Astrocyte (in vitro differentiated cells and primary cell): ENCODE data around the gene JSRP1. TPM values are rescaled to one million over a fixed set of nuclear protein-coding genes. Genes with fewer than 3 reads are reported as not detected.
A peak's percentile ranks its signal among the peaks of the same experiment; 100 is the strongest.

Source experiments
- microRNA-seq: library from miRNA; unstranded; fragments of <30 nt; microRNA quantifications from one replicate; pipeline ENCODE4 v1.2.0, GENCODE V29; 2020
- total RNA-seq: library from RNA; stranded (reverse); gene quantifications from 2 replicates; pipeline ENCODE4 v1.2.1, GENCODE V29; 2021

The JSRP1 gene
- total RNA-seq, 1 donor from 2014 or later: 0.36 TPM

Small RNA genes lying within 50 kb of the gene (microRNA-seq; reads per million reads assigned to microRNA genes)
- 39.1 reads per million, percentile 55 among the genes with 10 or more reads in this experiment for gene MIR1227
- gene MIR4321: not detected

Other genes with a start within 250 kb of the JSRP1 start
- 49.5 and 53.7 TPM in 2 replicates for gene BTBD2, start 240.7 kb downstream of the JSRP1 start, total RNA-seq
- gene MKNK2, start 205.2 kb downstream of the JSRP1 start, total RNA-seq: 123 and 146 TPM in 2 replicates
- gene MOB3A, start 160.1 kb downstream of the JSRP1 start, total RNA-seq: 45.3 and 47.2 TPM in 2 replicates
- gene IZUMO4, start 159.5 kb downstream of the JSRP1 start, total RNA-seq: 5.6 and 5.8 TPM in 2 replicates
- 162 and 167 TPM in 2 replicates for gene AP3D1, start 104.9 kb downstream of the JSRP1 start, total RNA-seq
- 21.7 and 25.6 TPM in 2 replicates for gene DOT1L, start 92.5 kb downstream of the JSRP1 start, total RNA-seq
- 69.9 and 78.3 TPM in 2 replicates for gene PLEKHJ1, start 20.1 kb downstream of the JSRP1 start, total RNA-seq
- gene SF3A2, start 19.6 kb downstream of the JSRP1 start, total RNA-seq: 76.6 and 83.2 TPM in 2 replicates
- gene AMH, start 7.1 kb downstream of the JSRP1 start, total RNA-seq: 3.5 and 4.6 TPM in 2 replicates
- 0.18 TPM in 1 of 2 replicates, not detected in the other for gene PEAK3, start 25.8 kb upstream of the JSRP1 start, total RNA-seq
- gene LINGO3, start 51.7 kb upstream of the JSRP1 start, total RNA-seq: not detected in 2 replicates
- 91.4 and 97.6 TPM in 2 replicates for gene LSM7, start 72.2 kb upstream of the JSRP1 start, total RNA-seq
- gene SPPL2B, start 72.3 kb upstream of the JSRP1 start, total RNA-seq: 52.2 and 55.4 TPM in 2 replicates
- gene TMPRSS9, start 103.8 kb upstream of the JSRP1 start, total RNA-seq: 0.16 and 0.17 TPM in 2 replicates
- gene TIMM13, start 171.2 kb upstream of the JSRP1 start, total RNA-seq: 93.4 and 105 TPM in 2 replicates
- gene LMNB2, start 200.5 kb upstream of the JSRP1 start, total RNA-seq: 64.0 and 72.1 TPM in 2 replicates
- 161 and 190 TPM in 2 replicates for gene GADD45B, start 219.7 kb upstream of the JSRP1 start, total RNA-seq